ENCODE results near the gene KCNJ5.
A peak's percentile ranks its signal among the peaks of the same experiment; 100 is the strongest.
"Not testable (repeated sequence)": the region's sequence is repeated elsewhere in the genome, so short reads cannot be mapped to it uniquely, and the experiment has no call there.

KCNJ5 gene

GRCh38 chr11:128915149-128915521, 24.0 kb downstream of the KCNJ5 start:
- DNase-seq, result no peak

- no peak for DNase-seq
These were observed 24.9 kb downstream of the KCNJ5 start for GRCh38 chr11:128916037-128916572.

- DNase-seq, result no peak
These were observed 25.5 kb downstream of the KCNJ5 start for GRCh38 chr11:128916681-128917080.

GRCh38 chr11:128917144-128917724, 26.1 kb downstream of the KCNJ5 start:
- no peak for DNase-seq

GRCh38 chr11:128919216-128919615, 28.1 kb downstream of the KCNJ5 start:
- DNase-seq, result no peak

- not testable (repeated sequence) for DNase-seq
These were observed 28.5 kb downstream of the KCNJ5 start for GRCh38 chr11:128919635-128920034.

GRCh38 chr11:128920666-128921065, 29.5 kb downstream of the KCNJ5 start:
- DNase-seq, result no peak

GRCh38 chr11:128921793-128922192, 30.6 kb downstream of the KCNJ5 start:
- no peak for DNase-seq

GRCh38 chr11:128924104-128924503, 32.9 kb downstream of the KCNJ5 start:
- DNase-seq, result no peak

GRCh38 chr11:128924510-128925249, 33.5 kb downstream of the KCNJ5 start:
- no peak for DNase-seq

GRCh38 chr11:128925250-128925600, 34.1 kb downstream of the KCNJ5 start:
- DNase-seq, result no peak

GRCh38 chr11:128926000-128926399, 34.8 kb downstream of the KCNJ5 start:
- no peak for DNase-seq

- no peak for DNase-seq
These were observed 35.4 kb downstream of the KCNJ5 start for GRCh38 chr11:128926437-128927107.

GRCh38 chr11:128927108-128927461, 35.9 kb downstream of the KCNJ5 start:
- no peak for DNase-seq

- no peak for DNase-seq
These were observed 36.7 kb downstream of the KCNJ5 start for GRCh38 chr11:128927683-128928336.

- peak; percentile 9 for DNase-seq
These were observed 37.2 kb downstream of the KCNJ5 start for GRCh38 chr11:128928400-128928799.

- DNase-seq, result no peak
These were observed 38.3 kb downstream of the KCNJ5 start for GRCh38 chr11:128929468-128929867.

GRCh38 chr11:128929991-128930390, 38.8 kb downstream of the KCNJ5 start:
- DNase-seq, result no peak

GRCh38 chr11:128931066-128931465, 39.9 kb downstream of the KCNJ5 start:
- DNase-seq, result no peak

GRCh38 chr11:128931668-128932067, 40.5 kb downstream of the KCNJ5 start:
- DNase-seq, result no peak

GRCh38 chr11:128933481-128934178, 42.5 kb downstream of the KCNJ5 start:
- no peak for DNase-seq

- no peak for DNase-seq
These were observed 43.2 kb downstream of the KCNJ5 start for GRCh38 chr11:128934351-128934750.

- DNase-seq, result no peak
These were observed 43.8 kb downstream of the KCNJ5 start for GRCh38 chr11:128934926-128935325.

All from CD4-positive, alpha-beta T cell treated with Interleukin-12 subunit alpha and Interleukin-12 subunit beta, for 1 hour (primary cell).